Endothelial cell of umbilical vein (primary cell): ENCODE data around the gene CENPW.

Experiments
- CTCF ChIP-seq, 2 donors: IDR thresholded peaks; 1 replicate in 1 of 2; 2 replicates in 1 of 2; pipeline ENCODE4 v1.5.1; 2011; ENCODE audit warnings: low read length in 2 of 2, mild to moderate bottlenecking in 2 of 2, moderate library complexity in 2 of 2, control low read depth in 1 of 2, inconsistent platforms in 1 of 2, low read depth in 1 of 2; ENCODE audit not compliant: insufficient read depth in 1 of 2; ENCODE audit errors: extremely low read depth in 1 of 2
- POLR2A ChIP-seq: IDR thresholded peaks from 2 replicates; pipeline ENCODE4 v1.6.1; 2012; ENCODE audit warnings: low read depth, mild to moderate bottlenecking, control low read depth, low read length
- POLR2AphosphoS5 ChIP-seq: IDR thresholded peaks from 2 replicates; pipeline ENCODE4 v1.6.1; 2012; ENCODE audit warnings: low read depth, mild to moderate bottlenecking, control low read depth, low read length, moderate library complexity; ENCODE audit not compliant: insufficient read depth

- no peak for TF ChIP-seq POLR2A
- no peak for TF ChIP-seq CTCF (IDR thresholded peaks at IDR 0.05; ENCODE audit: extremely low read depth in 1 of 2, insufficient read depth in 1 of 2, low read depth in 1 of 2, low read length in 2 of 2)
- no peak for TF ChIP-seq POLR2AphosphoS5
Observed at GRCh38 chr6:126380072-126380583, 40.2 kb downstream of the CENPW start.
